HG03575 (cell line): ENCODE data around the gene TRPC4.
"Not testable (repeated sequence)": the region's sequence is repeated elsewhere in the genome, so short reads cannot be mapped to it uniquely, and the experiment has no call there.

ENCODE experiments used
- ATAC-seq: cut with Tn5 transposase; IDR thresholded peaks from one replicate; pipeline ENCODE4 v1.9.1; 2021; ENCODE audit not compliant: unreplicated experiment, insufficient number of reproducible peaks, low FRiP score; ENCODE audit errors: extremely low read depth

Gene TRPC4

GRCh38 chr13:37868691-37869505, 674 bp downstream of the TRPC4 start:
- no peak for ATAC-seq

- no peak for ATAC-seq
Measured at GRCh38 chr13:37863708-37864107, 5.9 kb downstream of the TRPC4 start.

- no peak for ATAC-seq
Measured at GRCh38 chr13:37835392-37835791, 34.2 kb downstream of the TRPC4 start.

- ATAC-seq: no peak
Measured at GRCh38 chr13:37833411-37833810, 36.2 kb downstream of the TRPC4 start.

- no peak for ATAC-seq
Measured at GRCh38 chr13:37816276-37816675, 53.3 kb downstream of the TRPC4 start.

GRCh38 chr13:37811441-37811840, 58.1 kb downstream of the TRPC4 start:
- no peak for ATAC-seq

- no peak for ATAC-seq
Measured at GRCh38 chr13:37806666-37807065, 62.9 kb downstream of the TRPC4 start.

GRCh38 chr13:37797631-37798030, 71.9 kb downstream of the TRPC4 start:
- ATAC-seq: no peak

- ATAC-seq: not testable (repeated sequence)
Measured at GRCh38 chr13:37796795-37797194, 72.8 kb downstream of the TRPC4 start.

GRCh38 chr13:37795326-37795725, 74.2 kb downstream of the TRPC4 start:
- ATAC-seq: no peak

- ATAC-seq: no peak
Measured at GRCh38 chr13:37791699-37792098, 77.9 kb downstream of the TRPC4 start.

GRCh38 chr13:37788346-37788745, 81.2 kb downstream of the TRPC4 start:
- ATAC-seq: no peak

- no peak for ATAC-seq
Measured at GRCh38 chr13:37777676-37778075, 91.9 kb downstream of the TRPC4 start.

GRCh38 chr13:37775871-37776270, 93.7 kb downstream of the TRPC4 start:
- no peak for ATAC-seq

- ATAC-seq: no peak
Measured at GRCh38 chr13:37772644-37773043, 96.9 kb downstream of the TRPC4 start.

- no peak for ATAC-seq
Measured at GRCh38 chr13:37769545-37769944, 100.0 kb downstream of the TRPC4 start.

GRCh38 chr13:37769078-37769477, 100.5 kb downstream of the TRPC4 start:
- ATAC-seq: no peak

- ATAC-seq: no peak
Measured at GRCh38 chr13:37766502-37766901, 103.1 kb downstream of the TRPC4 start.

GRCh38 chr13:37755349-37755748, 114.2 kb downstream of the TRPC4 start:
- no peak for ATAC-seq

- no peak for ATAC-seq
Measured at GRCh38 chr13:37753776-37754175, 115.8 kb downstream of the TRPC4 start.

GRCh38 chr13:37752146-37752545, 117.4 kb downstream of the TRPC4 start:
- ATAC-seq: no peak
